ENCODE measurements around the gene RAB9B.
"Not testable (repeated sequence)": the region's sequence is repeated elsewhere in the genome, so short reads cannot be mapped to it uniquely, and the experiment has no call there.

Gene RAB9B

GRCh38 chrX:103817101-103817500 is 15.0 kb downstream of the RAB9B start:
- not testable (repeated sequence) for DNase-seq (ENCODE audit: low read depth in 2 of 3, low spot score in 1 of 3)

GRCh38 chrX:103811858-103812257 is 20.2 kb downstream of the RAB9B start:
- no peak for DNase-seq (ENCODE audit: low read depth in 2 of 3, low spot score in 1 of 3)

- DNase-seq (ENCODE audit: low read depth in 2 of 3, low spot score in 1 of 3) = no peak
Measured at GRCh38 chrX:103806862-103807474, 25.1 kb downstream of the RAB9B start.

DNA sequence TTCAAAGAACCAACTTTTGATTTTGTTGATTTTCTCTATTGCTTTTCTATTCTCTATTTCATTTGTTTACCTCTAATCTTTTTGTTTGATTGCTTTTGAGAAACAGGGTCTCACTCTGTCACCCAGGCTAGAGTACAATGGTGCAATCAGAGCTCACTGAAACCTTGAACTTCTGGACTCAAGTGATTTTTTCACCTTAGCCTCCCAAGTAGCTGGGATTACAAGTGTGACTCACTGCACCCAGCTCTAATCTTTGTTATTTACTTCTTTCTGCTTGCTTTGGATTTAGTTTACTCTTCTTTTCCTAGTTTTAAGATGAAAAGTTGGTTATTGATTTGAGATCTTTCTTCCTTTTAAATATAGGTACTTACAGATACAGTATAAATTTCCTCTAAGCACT is 26.2 kb downstream of the RAB9B start:
- no peak for DNase-seq (ENCODE audit: low read depth in 2 of 3, low spot score in 1 of 3)

- no peak for DNase-seq (ENCODE audit: low read depth in 2 of 3, low spot score in 1 of 3)
Measured at GRCh38 chrX:103800318-103800717, 31.7 kb downstream of the RAB9B start.

- no peak for DNase-seq (ENCODE audit: low read depth in 2 of 3, low spot score in 1 of 3)
Measured at GRCh38 chrX:103797691-103798090, 34.4 kb downstream of the RAB9B start.

GRCh38 chrX:103794119-103794518 is 37.9 kb downstream of the RAB9B start:
- DNase-seq (ENCODE audit: low read depth in 2 of 3, low spot score in 1 of 3) = no peak

DNA sequence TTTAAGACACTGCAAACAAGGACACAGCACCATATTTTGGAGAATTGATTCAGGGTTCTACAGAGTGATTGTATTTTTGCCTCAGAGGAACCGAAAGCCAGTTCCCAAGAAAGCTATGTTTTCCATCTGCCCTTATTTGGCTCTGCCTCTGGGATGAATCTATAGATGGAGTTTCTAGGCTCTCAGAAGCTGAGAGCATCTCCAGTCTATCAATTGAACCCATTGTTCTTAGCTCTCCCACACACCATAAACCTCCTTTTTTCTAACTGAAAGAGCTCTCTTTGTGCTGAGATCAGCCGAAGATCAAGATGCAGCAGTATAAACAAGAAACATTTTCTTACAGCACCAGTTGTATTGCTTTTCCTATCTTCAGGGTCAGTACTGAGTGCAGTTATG is 38.5 kb downstream of the RAB9B start:
- DNase-seq (ENCODE audit: low read depth in 2 of 3, low spot score in 1 of 3) = no peak

DNA sequence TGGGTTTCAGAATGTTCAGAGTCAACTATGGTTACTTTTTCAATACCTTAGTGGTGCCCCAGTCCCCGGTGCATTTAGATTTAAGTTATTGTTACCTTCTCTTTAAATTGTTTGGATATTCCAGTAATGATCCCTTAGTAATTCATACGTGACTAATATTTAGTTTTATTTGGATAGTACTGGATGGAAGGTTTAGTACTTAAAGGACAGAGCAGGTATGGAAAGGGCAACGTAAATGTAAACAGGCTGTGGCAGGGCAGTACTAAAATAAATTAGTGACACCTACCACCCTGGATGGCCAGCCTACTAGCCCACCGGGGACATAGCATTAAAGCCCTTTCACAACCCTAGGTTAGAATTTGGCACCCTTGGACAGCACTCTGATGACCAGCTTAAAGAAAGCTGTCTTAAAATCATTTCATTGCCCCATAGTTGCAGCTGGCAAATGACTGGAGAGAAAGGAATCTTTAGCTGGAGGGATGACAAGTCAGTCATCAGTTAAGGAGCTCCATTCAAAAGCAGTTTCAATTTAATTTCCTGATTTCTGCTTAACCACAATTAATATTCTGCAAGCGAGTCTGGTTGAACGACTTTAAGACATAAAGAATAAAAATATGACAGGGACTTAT is 39.0 kb downstream of the RAB9B start:
- no peak for DNase-seq (ENCODE audit: low read depth in 2 of 3, low spot score in 1 of 3)

GRCh38 chrX:103791826-103792485 is 40.1 kb downstream of the RAB9B start:
- no peak for DNase-seq (ENCODE audit: low read depth in 2 of 3, low spot score in 1 of 3)

- DNase-seq (ENCODE audit: low read depth in 2 of 3, low spot score in 1 of 3) = no peak
Measured at GRCh38 chrX:103791228-103791627, 40.8 kb downstream of the RAB9B start.

GRCh38 chrX:103789004-103789403 is 43.1 kb downstream of the RAB9B start:
- DNase-seq (ENCODE audit: low read depth in 2 of 3, low spot score in 1 of 3) = no peak

DNA sequence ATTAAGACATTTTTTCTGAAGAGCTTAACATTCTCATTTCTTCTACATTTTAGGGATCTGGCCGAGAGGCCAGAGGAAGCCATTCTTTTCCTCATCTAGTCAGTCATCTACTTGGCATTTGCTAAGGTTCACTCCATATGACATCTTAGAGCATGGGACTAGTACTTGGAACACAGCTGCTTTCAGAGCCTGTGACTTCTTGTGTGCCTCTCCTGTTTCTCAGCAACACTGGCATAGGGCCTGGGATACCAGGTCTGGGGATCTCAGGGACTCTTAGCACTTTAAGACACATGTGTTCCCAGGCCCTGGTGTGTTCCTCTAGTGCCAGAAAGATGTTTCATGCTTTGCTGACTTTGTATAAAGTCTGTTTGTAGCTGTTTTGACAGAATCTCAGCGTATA is 48.1 kb downstream of the RAB9B start:
- DNase-seq (ENCODE audit: low read depth in 2 of 3, low spot score in 1 of 3) = no peak

- no peak for DNase-seq (ENCODE audit: low read depth in 2 of 3, low spot score in 1 of 3)
Measured at GRCh38 chrX:103783196-103783595, 48.9 kb downstream of the RAB9B start.

DNA sequence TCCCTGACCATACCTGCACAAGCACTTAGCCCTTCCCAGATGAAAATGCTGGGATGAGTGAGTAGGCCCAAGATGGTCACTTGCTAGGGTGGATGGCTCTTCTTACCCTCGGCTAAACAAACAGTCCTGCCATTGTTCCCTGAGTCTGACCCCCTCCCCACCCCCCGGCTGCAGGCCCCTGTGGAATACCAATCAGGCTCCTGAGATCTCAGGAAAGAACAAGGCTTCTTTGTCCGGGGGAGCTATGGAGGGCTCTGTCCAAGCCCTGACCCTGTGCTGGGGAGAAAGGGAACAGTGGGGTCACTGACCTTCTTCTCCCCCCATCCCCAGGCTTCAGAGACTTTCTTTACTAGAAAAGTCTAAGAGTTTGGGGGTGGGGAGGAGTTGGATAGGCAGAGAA is 49.4 kb downstream of the RAB9B start:
- no peak for DNase-seq (ENCODE audit: low read depth in 2 of 3, low spot score in 1 of 3)

DNA sequence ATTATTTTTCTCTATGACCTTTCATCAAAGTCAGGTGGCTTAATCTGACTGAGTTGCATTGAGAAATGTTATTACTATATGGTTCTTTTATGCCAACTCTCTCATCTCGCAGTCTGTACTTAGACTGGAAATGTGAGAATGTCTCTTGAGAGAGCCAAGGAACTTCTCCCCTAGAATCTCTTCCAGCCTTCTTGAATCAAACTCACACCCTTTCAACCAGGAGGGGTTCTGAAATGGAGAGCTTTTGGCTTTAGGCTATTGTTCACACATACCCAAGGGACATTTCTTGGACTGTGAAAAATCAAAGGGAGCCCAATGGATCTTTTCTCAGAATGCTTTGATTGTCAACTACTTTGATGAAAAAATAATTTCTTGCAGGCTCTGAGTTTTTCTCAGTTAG is 50.4 kb downstream of the RAB9B start:
- no peak for DNase-seq (ENCODE audit: low read depth in 2 of 3, low spot score in 1 of 3)

- DNase-seq (ENCODE audit: low read depth in 2 of 3, low spot score in 1 of 3) = no peak
Measured at GRCh38 chrX:103781062-103781402, 51.0 kb downstream of the RAB9B start.

GRCh38 chrX:103780336-103781061 is 51.6 kb downstream of the RAB9B start:
- no peak for DNase-seq (ENCODE audit: low read depth in 2 of 3, low spot score in 1 of 3)

- no peak for DNase-seq (ENCODE audit: low read depth in 2 of 3, low spot score in 1 of 3)
Measured at GRCh38 chrX:103779141-103779789, 52.8 kb downstream of the RAB9B start.

DNA sequence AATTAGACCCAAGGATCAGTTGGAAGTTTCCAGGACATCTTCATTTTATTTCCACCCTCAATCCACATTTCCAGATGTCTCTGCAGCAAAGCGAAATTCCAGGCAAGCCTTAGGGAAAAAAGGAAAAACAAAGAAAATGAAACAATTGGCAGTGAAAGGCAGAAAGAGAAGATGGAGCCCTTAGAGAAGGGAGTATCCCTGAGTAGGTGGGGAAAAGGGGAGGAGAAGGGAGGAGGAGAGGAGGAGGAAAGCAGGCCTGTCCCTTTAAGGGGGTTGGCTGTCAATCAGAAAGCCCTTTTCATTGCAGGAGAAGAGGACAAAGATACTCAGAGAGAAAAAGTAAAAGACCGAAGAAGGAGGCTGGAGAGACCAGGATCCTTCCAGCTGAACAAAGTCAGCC is 55.5 kb downstream of the RAB9B start, which contains the start of gene PLP1:
TSS of gene PLP1 (plus strand) at position 295 of the 400 bp plus-strand sequence. CDS start 156 bp downstream, outside the sequence.
- DNase-seq (ENCODE audit: low read depth in 2 of 3, low spot score in 1 of 3) = no peak

DNA sequence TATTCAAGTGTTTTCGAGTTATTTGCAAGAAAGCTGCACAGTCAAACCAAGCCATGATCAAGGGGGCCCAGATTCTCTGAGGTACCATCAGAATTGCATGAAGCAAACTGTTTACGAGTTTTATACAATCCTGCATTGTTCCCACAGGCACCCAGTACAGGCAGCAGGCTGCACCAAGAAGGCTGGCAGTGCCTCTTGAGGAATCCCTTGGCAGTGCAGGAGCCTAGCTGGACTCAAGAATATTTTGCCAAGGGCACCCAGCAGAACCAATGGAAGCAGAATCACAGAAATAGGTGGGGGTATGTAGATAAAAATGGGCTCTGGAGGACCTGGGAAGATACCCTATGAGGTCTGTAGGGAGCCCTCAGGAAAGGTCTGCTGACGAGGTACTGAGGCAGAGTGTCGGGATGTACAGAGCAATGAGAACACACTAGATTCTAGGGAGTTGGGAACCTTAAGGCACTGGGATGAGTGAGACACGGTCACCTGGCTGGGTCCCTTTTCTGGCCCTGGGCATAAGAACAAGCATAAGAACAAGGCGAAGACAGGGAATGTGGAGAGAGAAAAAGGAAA is 57.9 kb downstream of the RAB9B start:
- DNase-seq (ENCODE audit: low read depth in 2 of 3, low spot score in 1 of 3) = no peak

Measured in stimulated activated CD4-positive, alpha-beta T cell treated with anti-CD3 and anti-CD28 coated beads, Interleukin-12 subunit alpha, Interleukin-12 subunit beta, amount 100 ng/mL, for 48 hours (primary cell).